ENCODE measurements around the gene NAA40.

The NAA40 gene

DNA sequence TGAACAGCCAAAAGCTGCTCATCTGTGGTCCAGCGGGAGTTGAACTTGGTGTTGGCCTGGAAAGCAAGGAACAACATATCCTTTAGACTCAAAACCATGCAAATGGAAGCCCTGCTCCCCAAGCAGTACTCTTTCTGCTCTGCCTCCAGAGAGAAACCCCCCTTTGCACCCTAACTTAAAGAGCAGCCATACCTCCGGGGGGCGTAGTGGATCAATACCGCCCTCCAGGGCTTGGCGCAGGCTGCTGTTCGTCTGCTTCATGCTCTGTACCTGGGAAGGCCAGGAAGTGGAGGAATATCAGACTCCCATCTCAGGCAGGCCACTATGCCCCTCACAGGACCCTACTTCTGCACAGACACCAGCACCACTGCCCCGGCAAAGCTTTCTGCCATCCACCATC, 26.1 kb upstream of the NAA40 start:
- in situ Hi-C loops (cut with HindIII; ENCODE audit: low sequenced_read_pairs), result no loop called here

DNA sequence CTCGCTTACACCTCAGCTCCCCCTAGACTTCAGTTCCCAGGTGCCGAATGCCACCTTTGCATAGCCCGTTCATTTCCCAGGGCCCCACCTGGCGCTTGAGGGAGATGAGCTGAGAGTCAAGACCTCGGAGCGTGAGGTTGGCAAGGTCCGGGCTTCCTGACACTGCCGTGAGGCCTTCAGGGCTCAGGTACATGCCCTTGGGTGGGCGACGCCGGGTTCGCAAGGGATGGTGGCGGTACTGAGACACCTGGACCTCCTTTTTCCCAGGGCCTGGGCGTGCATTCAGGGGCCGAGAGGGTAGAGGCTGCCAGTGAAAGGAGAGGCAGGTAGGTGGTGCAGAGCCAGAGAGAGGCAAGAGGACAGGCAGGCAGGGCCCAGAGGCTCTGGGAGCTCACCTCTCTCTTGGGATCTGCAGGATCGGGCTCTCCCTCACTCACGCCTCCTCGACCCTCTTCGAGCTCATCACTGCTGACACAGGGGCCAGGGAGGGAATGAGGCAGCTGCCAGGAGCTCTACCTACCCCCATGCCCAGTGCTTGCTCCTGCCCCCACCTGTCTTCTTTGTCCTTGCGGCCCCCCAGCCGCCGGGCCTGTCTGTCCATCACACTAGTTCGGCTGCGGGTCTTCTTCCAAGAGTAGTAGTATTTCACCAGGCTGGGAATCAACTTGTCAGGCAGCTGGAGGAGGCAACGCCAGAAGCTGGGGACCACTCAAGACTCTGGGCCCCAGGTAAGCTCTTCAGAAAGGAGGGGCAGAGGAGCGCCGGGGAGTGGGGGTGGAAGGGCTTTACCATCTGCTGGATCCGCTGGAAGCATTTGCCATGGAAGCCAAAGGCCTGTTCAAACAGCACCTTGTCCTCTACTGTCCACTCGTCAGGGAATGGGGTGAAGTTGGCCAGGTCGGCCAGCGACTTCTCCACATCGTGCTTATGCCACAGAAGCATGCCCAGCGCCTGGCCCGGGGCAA, 24.7 kb upstream of the NAA40 start:
- in situ Hi-C loops (cut with HindIII; ENCODE audit: low sequenced_read_pairs), result no loop called here

DNA sequence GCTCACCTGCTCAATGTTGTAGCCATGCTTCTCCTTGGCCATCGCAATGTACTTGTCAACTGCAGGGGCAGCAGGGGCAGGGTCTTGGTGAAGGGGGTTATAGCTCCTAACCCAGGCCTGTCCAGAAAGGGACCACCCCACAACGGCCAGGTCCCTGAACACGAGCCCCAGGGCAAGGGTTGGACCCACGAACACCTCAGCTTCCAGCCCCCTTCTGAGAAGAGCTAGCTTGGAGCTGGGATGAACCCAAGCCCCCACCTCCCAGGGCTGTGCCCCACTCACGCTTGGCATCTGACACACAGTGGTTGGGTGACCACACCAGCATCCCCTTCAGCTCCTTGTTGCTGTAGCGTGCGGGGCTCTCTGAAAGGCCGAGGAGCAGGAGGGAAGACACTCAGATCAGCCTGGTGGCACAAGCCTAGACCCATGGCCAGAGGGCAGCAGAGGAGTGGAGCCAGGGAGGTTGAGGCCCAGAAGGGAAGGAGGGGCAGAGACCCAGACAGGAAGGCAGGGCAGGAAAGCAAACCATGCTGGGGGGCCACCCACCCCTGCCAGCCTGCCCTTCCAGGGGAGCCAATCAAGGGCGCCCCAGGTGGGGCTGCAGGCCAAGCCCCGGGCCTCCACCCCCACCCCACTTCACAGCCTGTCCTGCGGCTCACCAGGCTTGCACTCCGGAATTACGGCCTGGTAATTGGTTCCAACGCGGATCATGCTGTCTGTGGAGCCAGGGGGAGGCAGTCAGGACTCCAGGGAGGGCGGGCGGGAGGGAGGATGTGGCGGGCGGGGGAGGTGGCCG, 23.7 kb upstream of the NAA40 start:
- in situ Hi-C loops (cut with HindIII; ENCODE audit: low sequenced_read_pairs), result no loop called here

DNA sequence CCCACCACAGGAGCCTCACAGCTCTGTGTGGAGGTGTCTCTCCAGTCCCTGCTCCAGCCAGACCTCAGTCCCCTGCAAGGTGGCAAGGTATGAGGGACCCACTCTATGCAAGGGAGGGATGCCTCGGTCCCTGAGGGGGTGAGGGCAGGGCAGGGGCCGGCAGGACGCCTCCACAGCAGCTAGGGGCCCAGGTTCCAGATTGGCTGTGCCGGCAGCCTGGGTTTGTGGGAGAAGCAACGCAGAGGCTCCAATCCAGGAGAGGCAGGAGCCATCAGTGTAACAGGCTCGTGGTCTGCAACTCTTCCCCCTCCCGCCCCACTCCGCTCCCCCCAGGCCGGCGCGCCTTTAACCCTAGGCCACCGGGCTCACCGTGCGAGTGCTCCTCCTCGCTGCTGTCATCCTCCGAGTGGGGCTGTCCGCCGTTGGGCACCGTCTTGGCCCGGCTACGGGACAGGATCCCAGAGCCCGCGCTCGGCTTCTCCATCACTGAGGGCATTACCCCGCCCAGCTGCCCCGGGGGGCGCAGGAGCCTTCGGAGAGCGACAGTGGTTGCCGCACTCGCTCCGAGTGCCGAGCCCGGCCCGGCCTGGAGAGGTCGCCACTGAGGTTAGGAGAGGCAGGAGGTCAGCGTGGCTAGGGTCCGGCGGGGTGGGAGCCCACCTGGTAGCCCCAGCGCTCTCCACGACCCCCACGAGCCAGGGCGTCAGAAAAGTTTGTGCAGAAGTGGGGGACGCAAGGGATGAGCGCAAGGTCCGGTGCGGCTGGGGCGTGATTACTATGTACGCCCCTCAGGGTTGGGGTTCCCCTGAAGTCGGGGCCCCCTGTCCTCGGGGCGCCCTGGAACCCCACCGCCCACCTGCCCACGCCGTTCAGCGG, 22.6 kb upstream of the NAA40 start:
- in situ Hi-C loops (cut with HindIII; ENCODE audit: low sequenced_read_pairs), result no loop called here

DNA sequence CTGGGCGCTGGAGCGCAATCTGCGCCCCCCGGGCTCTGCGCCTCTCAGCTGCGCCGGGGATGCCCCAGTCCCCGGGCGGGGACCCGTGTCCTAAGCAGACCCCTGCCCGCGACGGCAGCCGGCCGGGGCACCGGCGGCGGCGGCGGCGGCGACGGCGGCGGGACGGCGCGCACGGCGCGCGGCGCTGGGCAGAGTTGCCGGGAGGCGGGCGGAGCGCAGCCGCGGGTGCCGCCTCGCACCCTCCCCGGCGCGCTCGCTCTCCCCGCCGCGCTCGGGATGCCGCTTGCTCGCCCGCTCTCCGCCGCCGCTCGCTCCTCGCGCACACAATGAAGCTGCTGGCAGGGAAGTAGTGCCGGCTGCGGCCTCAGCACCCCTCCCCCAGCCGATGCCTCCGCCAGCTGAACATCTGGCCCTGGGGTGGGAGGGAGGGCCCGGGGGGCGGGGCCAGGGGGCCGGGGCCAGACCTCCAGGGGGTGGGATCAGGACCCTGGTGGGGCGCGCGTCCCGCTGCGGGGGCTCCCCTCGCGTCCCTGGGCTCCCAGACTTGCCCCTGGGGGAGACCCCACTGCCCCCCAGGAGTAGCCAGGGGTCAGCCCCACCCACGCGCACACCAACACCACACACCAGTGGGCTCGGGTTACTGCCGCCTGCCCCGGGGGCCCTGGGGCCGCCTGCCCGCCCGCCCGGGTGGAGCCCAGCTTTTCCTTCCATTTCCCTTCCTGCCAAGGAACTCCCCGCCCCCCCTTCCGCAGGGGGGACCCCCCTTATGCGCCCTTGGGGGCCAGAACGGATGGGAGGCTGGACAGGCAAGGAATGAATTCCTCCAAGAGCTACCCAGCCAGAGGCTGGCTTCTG, 21.7 kb upstream of the NAA40 start, which contains the start of gene RCOR2:
Gene RCOR2 (minus strand): TSS at position 328 of the 855 bp plus-strand sequence. CDS start 708 bp downstream, outside the sequence.
- in situ Hi-C loops (cut with HindIII; ENCODE audit: low sequenced_read_pairs), result no loop called here

DNA sequence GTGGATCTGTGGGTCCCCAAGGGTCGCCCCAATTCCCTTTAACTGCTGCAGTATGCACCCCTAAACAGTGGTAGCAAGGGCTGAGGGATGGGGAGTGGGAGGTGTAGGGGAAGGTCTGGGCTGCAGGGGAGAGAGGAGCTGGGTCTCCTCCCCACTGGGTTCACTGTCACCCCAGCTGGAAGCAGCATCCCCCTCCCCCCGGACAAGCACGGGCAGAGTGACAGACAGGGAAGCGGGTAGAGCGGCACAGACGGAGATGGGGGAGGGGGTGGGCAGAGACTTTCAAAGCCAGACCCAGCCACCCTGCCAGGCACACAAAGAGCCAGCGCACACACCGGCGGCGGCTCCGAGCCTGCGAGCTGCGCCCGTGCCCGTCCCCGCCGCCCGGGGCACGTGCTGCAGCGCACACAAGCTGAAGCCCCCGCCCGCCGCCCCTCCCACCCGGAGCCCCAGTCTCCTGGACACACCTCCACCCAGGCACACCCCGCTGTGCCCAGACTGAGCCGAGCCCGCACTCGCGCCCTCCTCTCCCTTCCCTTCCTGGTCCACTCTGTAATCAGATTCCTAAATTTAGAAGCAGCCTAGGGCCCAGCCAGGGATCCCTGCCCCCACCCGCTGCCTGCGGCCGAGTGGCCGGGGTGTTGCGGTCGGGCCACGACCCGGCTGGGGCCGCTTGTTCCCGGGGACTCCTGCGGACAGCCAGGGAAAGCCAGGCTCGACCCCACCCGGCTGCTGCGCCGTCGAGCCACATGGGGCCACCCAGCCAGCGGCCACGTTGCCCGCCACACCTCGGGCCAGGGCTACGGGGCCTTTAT, 20.9 kb upstream of the NAA40 start:
- in situ Hi-C loops (cut with HindIII; ENCODE audit: low sequenced_read_pairs), result no loop called here

DNA sequence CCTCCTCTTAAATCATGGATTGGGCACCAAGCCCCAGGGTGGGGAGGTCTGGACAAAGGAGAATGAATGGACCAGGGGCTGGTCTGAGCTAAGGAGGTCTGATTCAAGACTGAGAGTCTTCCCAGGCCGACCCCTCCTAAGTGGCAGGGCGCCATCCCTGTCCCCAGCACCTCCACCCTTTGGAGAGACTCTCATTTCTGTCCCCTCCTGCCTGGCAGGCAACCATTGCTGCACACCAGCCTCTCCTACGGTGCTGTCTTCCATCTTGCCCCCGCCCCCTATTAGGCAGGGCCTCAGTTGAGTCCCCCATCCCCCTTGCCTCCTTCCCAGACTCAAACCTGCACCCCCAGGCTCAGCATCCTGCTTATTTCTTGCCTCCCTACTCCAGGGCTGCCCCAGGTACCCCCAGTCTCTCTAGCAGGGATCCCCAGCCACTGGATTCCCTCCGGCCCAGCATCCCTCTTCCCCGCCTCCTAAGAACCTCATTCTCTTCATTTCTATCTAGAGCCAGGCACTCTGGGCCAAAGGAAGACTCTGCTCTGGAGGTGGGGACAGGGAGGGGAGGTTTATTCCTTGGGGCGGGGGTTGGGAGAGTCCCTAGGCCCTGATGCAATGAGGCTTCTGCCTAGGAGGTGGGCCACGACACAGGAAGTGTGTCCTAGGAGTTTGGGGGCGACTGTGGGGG, 20.2 kb upstream of the NAA40 start:
- in situ Hi-C loops (cut with HindIII; ENCODE audit: low sequenced_read_pairs), result no loop called here

DNA sequence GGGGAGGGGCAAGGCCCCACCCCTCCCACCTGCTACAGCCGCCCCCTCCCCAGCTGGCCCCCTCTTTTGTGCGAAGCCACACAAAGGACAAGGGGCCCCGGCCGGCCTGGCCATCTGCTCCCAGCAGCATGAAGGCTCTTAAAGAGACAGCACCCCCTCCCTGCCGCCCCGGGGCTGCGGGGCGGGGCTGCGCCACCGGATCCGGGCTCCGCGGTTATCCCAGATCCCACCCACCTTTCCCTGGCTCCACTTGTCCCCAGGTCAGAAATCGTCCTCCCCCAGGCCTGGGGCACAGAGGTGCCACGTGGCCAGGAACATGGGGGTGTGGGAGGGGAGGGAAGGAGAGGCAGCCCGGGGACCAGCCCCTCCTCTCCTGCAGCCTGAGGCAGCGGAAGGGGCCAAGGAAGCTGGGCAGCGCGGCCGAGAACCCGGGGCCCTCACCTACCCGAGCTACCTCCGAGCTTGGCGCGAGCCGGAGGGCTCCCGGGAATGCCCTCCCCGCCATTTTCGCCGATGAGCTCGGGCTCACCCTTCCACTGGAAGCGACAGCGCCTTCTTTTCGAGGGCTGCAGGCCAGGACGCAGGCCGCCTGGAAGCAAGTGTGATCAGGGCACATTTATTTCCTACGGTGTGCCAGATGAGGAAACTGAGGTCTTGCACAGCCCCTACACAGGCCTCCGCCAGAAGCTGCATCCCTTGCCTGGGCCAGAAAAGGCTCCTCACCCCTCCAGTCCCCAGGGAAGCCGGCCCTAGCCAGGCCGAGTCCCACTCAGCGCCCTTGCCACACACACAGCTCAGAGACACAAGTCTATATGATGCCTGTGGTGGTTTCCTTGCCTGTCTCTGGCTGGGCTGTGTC, 19.3 kb upstream of the NAA40 start:
- in situ Hi-C loops (cut with HindIII; ENCODE audit: low sequenced_read_pairs), result no loop called here

DNA sequence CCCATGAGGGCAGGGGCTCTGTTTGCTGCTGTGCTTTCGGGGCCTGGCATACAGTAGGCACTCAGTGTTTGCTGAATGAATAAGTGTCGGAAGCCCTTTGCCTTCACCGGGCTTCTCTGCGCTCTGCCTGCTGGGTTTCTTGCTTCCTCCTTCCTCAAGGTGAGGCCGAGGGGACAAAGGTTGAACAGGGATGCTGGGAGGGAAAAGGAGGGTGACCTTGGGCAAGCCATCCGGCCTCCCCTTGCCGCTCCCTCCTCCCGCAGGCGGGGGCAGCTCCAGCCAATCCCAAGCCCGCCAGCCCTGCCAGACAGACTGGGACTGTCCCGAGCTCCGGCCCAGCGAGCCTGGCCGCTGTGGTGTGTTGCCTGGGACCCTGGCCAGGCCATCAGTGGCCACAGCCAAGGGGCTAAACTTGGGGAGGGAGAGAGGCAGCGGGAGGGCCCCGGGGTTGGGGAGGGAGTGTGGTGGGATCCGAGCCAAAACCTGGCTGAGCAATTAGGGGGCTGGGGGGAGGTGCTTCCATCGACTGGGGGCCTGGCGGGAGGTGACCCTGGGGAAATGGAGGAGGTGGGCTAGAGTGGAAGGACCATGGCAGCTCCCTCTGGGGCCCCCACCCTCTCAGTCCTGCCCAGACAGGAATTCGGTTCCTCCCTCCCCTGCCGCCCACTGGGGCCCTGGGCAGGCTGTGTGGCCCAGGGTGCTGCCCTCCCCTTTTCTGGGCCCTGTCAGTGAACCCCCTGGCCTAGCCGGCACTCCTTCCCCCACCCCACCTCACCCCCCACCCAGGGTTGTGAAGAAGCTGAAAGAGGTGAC, 18.5 kb upstream of the NAA40 start:
- in situ Hi-C loops (cut with HindIII; ENCODE audit: low sequenced_read_pairs), result no loop called here

DNA sequence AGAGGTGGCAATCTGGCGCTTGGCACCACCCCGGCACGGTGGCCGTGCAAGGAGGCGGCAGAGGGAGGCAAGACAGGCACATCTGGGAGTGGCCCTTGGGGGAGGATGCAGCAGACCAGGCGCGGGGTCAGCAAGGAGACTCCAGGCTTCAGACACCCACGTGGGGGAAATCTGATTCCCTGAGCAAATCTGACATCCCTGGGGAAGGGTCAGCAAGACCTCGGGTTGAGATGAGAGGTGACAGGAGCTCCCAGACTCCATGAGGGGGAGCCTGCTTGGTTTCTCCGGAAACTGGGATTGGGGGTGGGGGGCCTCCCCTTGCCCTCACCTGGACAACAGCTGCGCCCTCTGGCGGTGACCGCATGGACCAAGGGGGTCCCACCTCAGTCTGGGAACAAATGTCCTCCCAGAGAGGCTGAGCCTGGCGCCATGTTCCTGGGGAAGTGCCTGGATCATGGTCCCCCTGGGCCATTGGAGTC, 17.8 kb upstream of the NAA40 start:
- in situ Hi-C loops (cut with HindIII; ENCODE audit: low sequenced_read_pairs), result no loop called here

DNA sequence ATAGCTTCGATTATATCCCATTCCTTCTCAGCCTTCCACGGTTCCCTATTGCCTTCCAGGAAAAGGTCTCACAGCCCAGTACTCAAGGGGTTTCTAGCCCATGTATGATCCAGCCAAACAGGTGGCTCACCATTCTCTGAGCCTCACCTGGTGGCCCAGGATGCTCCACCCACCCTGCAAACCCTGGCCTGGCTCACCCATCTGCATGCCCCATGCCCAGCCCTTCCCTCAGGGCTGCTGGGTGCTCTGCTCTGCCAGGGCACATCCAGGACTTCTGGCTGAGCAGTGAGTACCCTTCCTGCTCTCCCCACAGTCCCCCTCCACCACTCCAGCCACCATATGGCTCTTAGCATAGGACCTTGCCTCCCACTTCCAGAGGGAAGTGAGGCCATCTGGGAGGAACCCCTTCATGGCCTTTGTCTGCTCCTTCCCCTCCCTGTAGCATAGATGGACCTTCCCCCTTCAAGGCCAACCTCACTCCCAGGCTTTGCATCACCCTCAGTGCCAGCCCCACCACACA, 16.1 kb upstream of the NAA40 start:
- in situ Hi-C loops (cut with HindIII; ENCODE audit: low sequenced_read_pairs), result no loop called here

DNA sequence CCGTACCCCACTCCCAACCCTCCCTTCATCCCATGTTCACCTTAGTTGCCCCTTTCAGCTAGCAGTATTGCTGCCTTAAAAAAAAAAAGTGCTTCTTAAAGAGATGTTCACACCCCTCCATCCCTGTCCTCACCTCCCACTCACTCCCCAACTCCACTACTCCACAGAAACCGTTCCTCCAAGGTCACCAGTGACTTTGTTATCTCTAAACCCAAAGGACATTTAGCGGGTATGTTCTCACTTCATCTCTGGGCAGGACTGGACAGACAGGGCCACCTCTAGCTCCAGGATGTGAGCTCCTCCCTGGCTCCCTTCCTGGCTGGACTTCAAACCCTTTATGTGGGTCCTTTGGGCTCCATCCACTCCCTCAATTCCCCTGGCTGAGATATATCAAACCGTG, 15.5 kb upstream of the NAA40 start:
- in situ Hi-C loops (cut with HindIII; ENCODE audit: low sequenced_read_pairs), result no loop called here

DNA sequence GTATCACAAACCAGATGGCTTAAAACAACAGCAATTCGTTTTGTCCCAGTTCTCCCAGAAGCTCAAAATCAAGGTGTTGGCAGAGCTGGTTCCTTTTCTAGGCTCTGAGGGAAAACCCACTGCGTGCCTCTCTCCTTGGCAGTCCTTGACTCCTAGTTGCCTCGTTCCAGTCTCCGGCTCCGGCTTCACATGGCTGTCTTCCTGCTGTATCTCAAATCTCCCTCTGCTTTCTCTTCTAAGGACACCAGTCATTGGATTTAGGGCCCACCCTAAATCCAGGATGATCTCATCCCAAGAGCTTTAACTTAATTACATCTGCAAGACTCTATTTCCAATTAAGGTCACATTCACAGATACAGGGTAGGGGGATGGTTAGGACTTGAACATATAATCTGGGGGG, 9.2 kb upstream of the NAA40 start:
- in situ Hi-C loops (cut with HindIII; ENCODE audit: low sequenced_read_pairs), result no loop called here

DNA sequence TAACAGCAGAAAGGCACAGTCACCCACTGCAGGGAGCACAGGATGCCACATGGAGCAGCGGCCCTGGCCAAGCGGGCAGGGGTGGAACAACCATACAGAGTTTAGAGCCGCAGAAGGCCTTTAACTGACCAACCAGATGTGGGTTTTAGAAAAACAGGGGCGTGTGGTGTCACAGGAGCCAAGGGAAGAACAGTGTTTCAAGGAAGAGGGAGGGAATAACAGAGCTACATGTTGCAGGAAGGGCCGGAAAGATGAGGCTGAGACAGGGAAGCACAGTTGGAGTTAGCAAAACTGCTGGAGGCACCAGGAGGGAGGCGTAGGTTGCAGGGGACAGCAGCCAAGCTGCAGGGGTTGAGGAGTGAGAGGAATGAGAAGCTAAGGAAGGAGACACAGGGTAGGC, 7.8 kb upstream of the NAA40 start:
- in situ Hi-C loops (cut with HindIII; ENCODE audit: low sequenced_read_pairs), result no loop called here

DNA sequence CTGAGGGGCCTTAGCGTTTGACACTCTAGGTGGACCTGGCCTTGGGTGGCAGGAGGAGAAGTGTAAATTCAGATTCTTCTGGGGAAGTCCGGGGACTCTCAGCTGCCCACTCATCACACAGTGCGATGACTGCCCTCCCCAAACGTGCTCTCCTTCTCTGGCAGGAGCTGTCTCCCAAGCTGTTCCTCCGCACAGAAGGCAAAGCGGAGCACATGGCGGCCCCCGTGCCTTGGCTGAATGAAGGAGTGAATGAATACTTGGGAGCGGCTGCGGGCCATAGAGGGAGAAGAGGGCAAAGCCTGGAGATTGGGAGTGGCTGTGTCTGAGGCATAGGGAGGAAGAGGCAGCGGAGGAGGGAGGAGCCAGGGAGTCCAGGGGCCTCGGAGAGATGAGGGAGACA, 6.9 kb upstream of the NAA40 start:
- in situ Hi-C loops (cut with HindIII; ENCODE audit: low sequenced_read_pairs), result no loop called here

DNA sequence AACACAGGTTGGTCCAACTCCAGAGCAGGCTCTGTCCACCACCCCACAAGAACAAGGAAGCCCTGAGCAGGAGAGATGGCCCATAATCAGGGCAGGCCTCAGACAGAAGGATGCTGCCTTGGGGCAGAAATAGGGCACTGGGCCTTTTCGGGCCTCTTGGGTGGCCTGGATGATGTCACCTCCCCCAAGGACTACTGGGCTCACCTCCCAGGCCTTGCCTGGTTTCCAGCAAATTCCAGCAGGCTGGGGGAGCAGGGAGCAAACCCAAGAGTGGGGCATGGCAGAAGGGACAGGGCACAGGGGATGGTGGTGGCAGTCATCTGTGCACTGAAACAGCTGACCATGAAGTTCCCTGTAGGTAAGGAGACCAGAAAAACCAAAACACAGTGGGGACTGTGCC, 5.3 kb upstream of the NAA40 start:
- in situ Hi-C loops (cut with HindIII; ENCODE audit: low sequenced_read_pairs), result no loop called here
